ENCODE results near the gene RNF39.

The RNF39 gene

DNA sequence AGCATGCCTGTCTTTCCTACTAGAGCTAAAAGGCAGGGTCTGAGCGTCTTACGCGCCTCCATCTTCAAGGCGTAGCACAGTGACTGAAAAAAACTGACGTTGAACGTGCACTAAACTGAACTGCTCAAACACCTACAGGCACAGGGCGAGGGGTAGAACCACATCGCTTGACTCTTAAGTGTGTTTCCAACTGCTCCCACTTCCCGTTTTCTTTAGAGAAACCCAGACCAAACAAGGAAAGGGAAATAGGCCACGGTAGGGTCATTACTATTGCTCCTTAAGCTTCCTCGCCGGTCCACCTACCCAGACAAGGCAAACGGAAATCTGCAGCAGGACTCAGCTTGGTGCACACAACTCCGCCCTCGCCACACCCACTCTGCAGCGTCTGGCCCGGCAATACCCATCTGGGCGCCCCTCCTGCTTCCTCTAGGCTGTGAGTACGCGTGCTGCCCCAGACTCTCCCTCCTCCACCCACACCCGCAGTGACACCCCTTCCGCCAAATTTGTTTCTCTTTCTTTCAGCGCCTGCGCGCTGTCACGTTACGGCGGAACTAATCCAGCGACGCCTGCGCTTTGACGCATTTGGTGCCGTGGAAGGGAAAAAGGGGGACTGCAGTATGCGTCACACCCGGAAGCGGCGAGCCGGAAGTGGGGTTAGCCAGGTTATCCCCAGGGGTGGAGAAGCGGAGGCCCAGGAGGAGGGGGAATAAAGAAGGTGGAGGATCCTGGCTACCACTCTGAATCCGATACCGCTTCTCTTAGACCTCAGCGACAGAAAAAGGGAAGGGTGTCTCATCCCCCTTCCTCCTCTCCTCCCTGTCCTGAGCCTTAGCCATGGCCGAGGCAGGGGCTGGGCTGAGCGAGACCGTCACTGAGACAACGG is 8.8 kb downstream of the RNF39 start, which contains the start of gene PPP1R11:
Gene PPP1R11 (plus strand): TSS at position 622 of the 883 bp plus-strand sequence. CDS start 213 bp downstream, at position 835.
- Histone ChIP-seq H3K9me3 (ENCODE audit: control insufficient read depth, low read depth, low read length) (no peaks in the 10 kb centered on the region), H3K36me3 (ENCODE audit: control insufficient read depth, low read depth, low read length) (peaks cover 8% of the 10 kb centered on the region), H3K27me3 (ENCODE audit: control insufficient read depth, insufficient read depth, low read length) (no peaks in the 10 kb centered on the region), H3K4me3 (ENCODE audit: low read length) (peak within 1 kb of the TSS; percentile 90), H3K4me1 (ENCODE audit: control insufficient read depth, low read depth, low read length) (peaks cover 6% of the 10 kb centered on the region), H3K9ac (ENCODE audit: low read length) (peak within 1 kb of the TSS; percentile 46), H3K27ac (ENCODE audit: low read length) (peak within 1 kb of the TSS; percentile 66)

DNA sequence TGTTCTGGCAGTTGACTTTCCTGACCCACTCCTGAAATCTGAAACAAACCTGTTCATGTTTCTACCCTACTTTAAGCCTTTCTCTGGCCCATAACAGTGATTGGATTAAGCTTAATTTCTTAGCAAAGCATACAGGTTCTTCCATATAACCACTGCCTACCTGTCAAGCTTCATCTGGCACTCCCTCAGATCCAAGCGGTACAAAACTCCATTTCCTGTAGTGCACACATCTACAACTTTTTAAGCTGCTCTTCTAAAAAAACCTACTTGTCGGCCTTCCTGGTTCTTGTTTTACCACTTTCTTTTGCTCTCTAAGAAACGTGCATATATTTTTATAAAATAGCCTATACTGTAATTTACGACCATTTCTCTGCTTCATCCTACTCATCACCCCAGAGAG is 9.5 kb downstream of the RNF39 start:
- peak overlapping the region; percentile 46 for H3K9ac ChIP-seq (ENCODE audit: low read length)
- no peak overlapping the region for H3K27ac ChIP-seq (ENCODE audit: low read length)
- no peaks in the 10 kb centered on the region for H3K9me3 ChIP-seq (ENCODE audit: control insufficient read depth, low read depth, low read length)
- H3K27me3 ChIP-seq (ENCODE audit: control insufficient read depth, insufficient read depth, low read length): no peaks in the 10 kb centered on the region
- H3K4me3 ChIP-seq (ENCODE audit: low read length): peak overlapping the region; percentile 90
- peaks cover 8% of the 10 kb centered on the region for H3K36me3 ChIP-seq (ENCODE audit: control insufficient read depth, low read depth, low read length)
- H3K4me1 ChIP-seq (ENCODE audit: control insufficient read depth, low read depth, low read length): peaks cover 6% of the 10 kb centered on the region

DNA sequence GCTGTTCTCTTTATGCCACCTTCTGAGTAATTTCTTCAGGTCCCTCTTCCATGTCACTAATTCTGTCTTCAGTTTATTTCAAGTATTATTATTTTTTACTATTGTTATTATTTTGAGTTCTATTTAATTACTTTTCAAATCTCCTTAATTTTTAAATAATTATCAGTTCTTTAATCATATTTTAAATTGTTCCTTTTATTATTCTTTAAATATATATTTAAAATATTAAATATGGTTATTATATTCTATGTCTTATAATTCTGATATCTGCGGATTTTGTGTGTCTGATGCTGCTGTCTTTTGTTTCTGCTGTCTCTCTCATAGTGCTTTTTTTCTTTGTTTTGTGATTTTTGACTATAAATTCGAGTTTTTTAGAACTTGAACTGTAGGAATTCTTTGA is 12.3 kb downstream of the RNF39 start:
- peaks cover 13% of the 10 kb centered on the region for H3K4me1 ChIP-seq (ENCODE audit: control insufficient read depth, low read depth, low read length)
- H3K27ac ChIP-seq (ENCODE audit: low read length): no peak overlapping the region
- H3K36me3 ChIP-seq (ENCODE audit: control insufficient read depth, low read depth, low read length): peaks cover 4% of the 10 kb centered on the region
- no peak overlapping the region for H3K4me3 ChIP-seq (ENCODE audit: low read length)
- H3K9me3 ChIP-seq (ENCODE audit: control insufficient read depth, low read depth, low read length): no peaks in the 10 kb centered on the region
- H3K9ac ChIP-seq (ENCODE audit: low read length): no peak overlapping the region
- H3K27me3 ChIP-seq (ENCODE audit: control insufficient read depth, insufficient read depth, low read length): no peaks in the 10 kb centered on the region

DNA sequence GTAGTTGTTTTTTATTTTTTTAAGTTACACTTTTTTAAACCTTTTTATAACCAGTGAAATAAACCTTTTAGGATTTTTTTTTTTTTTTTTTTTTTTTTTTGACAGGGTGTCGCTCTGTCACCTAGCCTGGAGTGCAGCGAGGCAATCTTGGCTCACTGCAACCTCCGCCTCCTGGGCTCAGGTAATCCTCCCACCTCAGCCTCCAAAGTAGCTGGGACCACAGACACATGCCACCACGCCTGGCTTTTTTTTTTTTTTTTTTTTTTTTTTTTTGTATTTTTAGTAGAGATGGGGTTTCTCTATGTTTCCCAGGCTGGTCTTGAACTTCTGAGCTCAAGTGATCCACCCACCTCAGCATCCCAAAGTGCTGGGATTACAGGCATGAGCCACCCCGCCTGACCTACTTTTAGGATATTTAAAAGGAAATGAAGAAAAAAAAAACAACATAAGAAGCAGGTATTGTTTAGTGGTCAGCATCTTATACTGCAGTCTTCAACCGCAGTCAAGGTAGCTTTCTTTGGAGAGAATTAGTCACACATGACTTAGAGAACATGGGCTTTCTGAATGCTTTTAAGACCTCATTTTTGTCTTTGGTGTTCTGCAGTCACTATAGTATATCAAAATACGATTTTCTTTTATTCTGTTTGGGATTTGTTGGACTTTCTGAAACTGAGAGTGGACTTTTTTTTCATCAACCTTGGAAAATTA is 12.9 kb downstream of the RNF39 start:
- Histone ChIP-seq H3K4me1 (ENCODE audit: control insufficient read depth, low read depth, low read length) (peaks cover 13% of the 10 kb centered on the region), H3K9ac (ENCODE audit: low read length) (no peak overlapping the region), H3K27me3 (ENCODE audit: control insufficient read depth, insufficient read depth, low read length) (no peaks in the 10 kb centered on the region), H3K27ac (ENCODE audit: low read length) (no peak overlapping the region), H3K4me3 (ENCODE audit: low read length) (peak overlapping the region; percentile 98), H3K36me3 (ENCODE audit: control insufficient read depth, low read depth, low read length) (peaks cover 10% of the 10 kb centered on the region), H3K9me3 (ENCODE audit: control insufficient read depth, low read depth, low read length) (no peaks in the 10 kb centered on the region)

DNA sequence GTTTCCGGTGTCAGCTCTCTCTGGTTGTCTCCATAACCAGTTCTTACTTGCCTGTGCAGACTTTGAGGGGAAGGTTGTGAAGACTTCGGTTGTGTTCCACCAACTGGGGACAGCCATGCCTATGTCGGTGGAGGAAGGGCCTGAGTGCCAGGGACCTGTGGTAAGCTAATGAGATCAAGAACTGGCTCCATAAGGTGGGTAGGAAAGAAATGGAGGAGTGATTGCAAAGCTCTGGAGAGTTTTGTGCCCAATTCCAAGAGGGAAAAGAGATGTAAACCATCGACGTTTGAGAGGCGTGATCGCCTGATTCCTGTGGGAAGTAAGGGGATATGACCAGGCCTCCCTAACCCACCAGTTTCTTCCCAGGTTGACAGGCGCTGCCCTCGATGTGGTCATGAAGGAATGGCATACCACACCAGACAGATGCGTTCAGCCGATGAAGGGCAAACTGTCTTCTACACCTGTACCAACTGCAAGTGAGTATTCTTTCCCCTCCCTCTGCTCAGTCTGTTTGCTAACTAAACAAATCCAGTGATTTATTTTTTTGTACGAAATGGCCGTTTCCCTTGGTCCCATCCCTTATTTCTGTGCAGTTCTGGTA is 13.6 kb downstream of the RNF39 start:
- Histone ChIP-seq H3K36me3 (ENCODE audit: control insufficient read depth, low read depth, low read length) (peaks cover 16% of the 10 kb centered on the region), H3K27me3 (ENCODE audit: control insufficient read depth, insufficient read depth, low read length) (no peaks in the 10 kb centered on the region), H3K4me1 (ENCODE audit: control insufficient read depth, low read depth, low read length) (peaks cover 13% of the 10 kb centered on the region), H3K4me3 (ENCODE audit: low read length) (peak overlapping the region; percentile 98), H3K9me3 (ENCODE audit: control insufficient read depth, low read depth, low read length) (no peaks in the 10 kb centered on the region), H3K9ac (ENCODE audit: low read length) (peak overlapping the region; percentile 99), H3K27ac (ENCODE audit: low read length) (no peak overlapping the region)

GRCh38 chr6:30061092-30061857 is 14.3 kb downstream of the RNF39 start, which contains the start of gene POLR1H:
Gene POLR1H, plus strand, starts transcription at chr6:30061265. Its CDS starts 260 bp downstream, at chr6:30061525.
- Histone ChIP-seq H3K9ac (ENCODE audit: low read length) (peak within 1 kb of the TSS; percentile 99), H3K4me1 (ENCODE audit: control insufficient read depth, low read depth, low read length) (peaks cover 13% of the 10 kb centered on the region), H3K4me3 (ENCODE audit: low read length) (peak within 1 kb of the TSS; percentile 98), H3K36me3 (ENCODE audit: control insufficient read depth, low read depth, low read length) (peaks cover 20% of the 10 kb centered on the region), H3K27ac (ENCODE audit: low read length) (peak within 1 kb of the TSS; percentile 93), H3K9me3 (ENCODE audit: control insufficient read depth, low read depth, low read length) (no peaks in the 10 kb centered on the region), H3K27me3 (ENCODE audit: control insufficient read depth, insufficient read depth, low read length) (no peaks in the 10 kb centered on the region)

GRCh38 chr6:30060606-30061091 is 14.9 kb downstream of the RNF39 start:
- H3K9ac ChIP-seq (ENCODE audit: low read length): peak overlapping the region; percentile 99
- no peaks in the 10 kb centered on the region for H3K9me3 ChIP-seq (ENCODE audit: control insufficient read depth, low read depth, low read length)
- peak overlapping the region; percentile 93 for H3K27ac ChIP-seq (ENCODE audit: low read length)
- H3K4me1 ChIP-seq (ENCODE audit: control insufficient read depth, low read depth, low read length): peaks cover 9% of the 10 kb centered on the region
- H3K27me3 ChIP-seq (ENCODE audit: control insufficient read depth, insufficient read depth, low read length): no peaks in the 10 kb centered on the region
- H3K36me3 ChIP-seq (ENCODE audit: control insufficient read depth, low read depth, low read length): peaks cover 25% of the 10 kb centered on the region
- H3K4me3 ChIP-seq (ENCODE audit: low read length): peak overlapping the region; percentile 98

- Histone ChIP-seq H3K36me3 (ENCODE audit: control insufficient read depth, low read depth, low read length) (peaks cover 28% of the 10 kb centered on the region), H3K9me3 (ENCODE audit: control insufficient read depth, low read depth, low read length) (no peaks in the 10 kb centered on the region), H3K9ac (ENCODE audit: low read length) (no peak overlapping the region), H3K27me3 (ENCODE audit: control insufficient read depth, insufficient read depth, low read length) (no peaks in the 10 kb centered on the region), H3K4me3 (ENCODE audit: low read length) (no peak overlapping the region), H3K4me1 (ENCODE audit: control insufficient read depth, low read depth, low read length) (peaks cover 8% of the 10 kb centered on the region), H3K27ac (ENCODE audit: low read length) (no peak overlapping the region)
Observed at GRCh38 chr6:30055513-30055912, 20.1 kb downstream of the RNF39 start.

- H3K27ac ChIP-seq (ENCODE audit: low read length): no peak overlapping the region
- no peaks in the 10 kb centered on the region for H3K4me1 ChIP-seq (ENCODE audit: control insufficient read depth, low read depth, low read length)
- no peaks in the 10 kb centered on the region for H3K27me3 ChIP-seq (ENCODE audit: control insufficient read depth, insufficient read depth, low read length)
- H3K9ac ChIP-seq (ENCODE audit: low read length): no peak overlapping the region
- H3K4me3 ChIP-seq (ENCODE audit: low read length): no peak overlapping the region
- H3K36me3 ChIP-seq (ENCODE audit: control insufficient read depth, low read depth, low read length): peaks cover 28% of the 10 kb centered on the region
- H3K9me3 ChIP-seq (ENCODE audit: control insufficient read depth, low read depth, low read length): no peaks in the 10 kb centered on the region
Observed at GRCh38 chr6:30053682-30054081, 21.9 kb downstream of the RNF39 start.

DNA sequence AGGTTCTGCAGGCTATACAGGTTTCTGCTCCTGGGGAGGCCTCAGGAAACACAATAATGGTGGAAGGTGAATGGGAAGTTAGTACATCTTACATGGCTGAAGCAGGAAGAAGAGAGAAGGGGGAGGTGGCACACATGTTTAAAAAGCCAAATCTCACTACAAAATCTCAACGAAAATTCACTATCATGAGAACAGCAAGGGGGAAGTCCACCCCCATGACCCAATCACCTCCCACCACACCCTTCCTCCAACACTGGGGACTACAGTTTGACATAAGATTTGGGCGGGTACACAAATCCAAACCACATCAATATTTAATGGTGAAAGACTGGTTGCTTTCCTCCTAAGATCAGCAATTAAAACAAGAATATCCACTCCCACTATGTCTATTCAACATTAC is 28.3 kb downstream of the RNF39 start:
- Histone ChIP-seq H3K27ac (ENCODE audit: low read length) (no peak overlapping the region), H3K36me3 (ENCODE audit: control insufficient read depth, low read depth, low read length) (no peaks in the 10 kb centered on the region), H3K4me3 (ENCODE audit: low read length) (no peak overlapping the region), H3K27me3 (ENCODE audit: control insufficient read depth, insufficient read depth, low read length) (no peaks in the 10 kb centered on the region), H3K9me3 (ENCODE audit: control insufficient read depth, low read depth, low read length) (no peaks in the 10 kb centered on the region), H3K9ac (ENCODE audit: low read length) (no peak overlapping the region), H3K4me1 (ENCODE audit: control insufficient read depth, low read depth, low read length) (no peaks in the 10 kb centered on the region)

GRCh38 chr6:30044630-30045029 is 30.9 kb downstream of the RNF39 start:
- Histone ChIP-seq H3K4me1 (ENCODE audit: control insufficient read depth, low read depth, low read length) (no peaks in the 10 kb centered on the region), H3K27ac (ENCODE audit: low read length) (no peak overlapping the region), H3K9me3 (ENCODE audit: control insufficient read depth, low read depth, low read length) (no peaks in the 10 kb centered on the region), H3K36me3 (ENCODE audit: control insufficient read depth, low read depth, low read length) (no peaks in the 10 kb centered on the region), H3K9ac (ENCODE audit: low read length) (no peak overlapping the region), H3K4me3 (ENCODE audit: low read length) (no peak overlapping the region), H3K27me3 (ENCODE audit: control insufficient read depth, insufficient read depth, low read length) (no peaks in the 10 kb centered on the region)

Data from iPS-18a (cell line).